ENCODE results near the gene BMPR1A.

DNA sequence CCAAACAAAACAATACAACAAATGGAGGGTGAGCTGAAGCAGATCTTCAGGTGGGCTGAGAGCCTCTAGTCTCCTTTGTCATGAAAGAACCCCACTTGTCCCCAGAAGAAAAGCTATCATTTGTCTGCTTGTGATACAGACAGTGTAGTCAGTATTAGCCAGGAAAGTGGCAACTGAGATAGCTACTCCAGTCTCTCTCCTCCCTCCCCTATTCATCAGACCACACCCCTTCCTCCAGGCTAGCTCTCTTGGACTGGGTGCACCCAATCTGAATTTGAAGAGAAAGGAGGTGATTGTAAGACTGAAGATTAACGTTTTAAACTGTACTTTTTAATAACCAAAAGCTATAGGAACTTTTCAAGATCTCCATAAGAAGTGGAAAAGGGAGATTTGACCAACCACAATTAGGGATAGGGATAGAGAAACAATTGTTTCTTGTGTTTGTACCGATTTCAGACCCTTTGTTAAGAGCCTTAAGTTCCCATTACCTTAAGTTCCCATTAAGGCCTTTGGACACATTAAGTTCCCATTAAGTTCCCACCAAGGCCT is 14.1 kb downstream of the BMPR1A start:
- TF ChIP-seq, protein P1, sequence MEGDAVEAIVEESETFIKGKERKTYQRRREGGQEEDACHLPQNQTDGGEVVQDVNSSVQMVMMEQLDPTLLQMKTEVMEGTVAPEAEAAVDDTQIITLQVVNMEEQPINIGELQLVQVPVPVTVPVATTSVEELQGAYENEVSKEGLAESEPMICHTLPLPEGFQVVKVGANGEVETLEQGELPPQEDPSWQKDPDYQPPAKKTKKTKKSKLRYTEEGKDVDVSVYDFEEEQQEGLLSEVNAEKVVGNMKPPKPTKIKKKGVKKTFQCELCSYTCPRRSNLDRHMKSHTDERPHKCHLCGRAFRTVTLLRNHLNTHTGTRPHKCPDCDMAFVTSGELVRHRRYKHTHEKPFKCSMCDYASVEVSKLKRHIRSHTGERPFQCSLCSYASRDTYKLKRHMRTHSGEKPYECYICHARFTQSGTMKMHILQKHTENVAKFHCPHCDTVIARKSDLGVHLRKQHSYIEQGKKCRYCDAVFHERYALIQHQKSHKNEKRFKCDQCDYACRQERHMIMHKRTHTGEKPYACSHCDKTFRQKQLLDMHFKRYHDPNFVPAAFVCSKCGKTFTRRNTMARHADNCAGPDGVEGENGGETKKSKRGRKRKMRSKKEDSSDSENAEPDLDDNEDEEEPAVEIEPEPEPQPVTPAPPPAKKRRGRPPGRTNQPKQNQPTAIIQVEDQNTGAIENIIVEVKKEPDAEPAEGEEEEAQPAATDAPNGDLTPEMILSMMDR (IDR thresholded peaks at IDR 0.05) = no peak
- no peak for TF ChIP-seq POLR2A (IDR thresholded peaks at IDR 0.05)

All from body of pancreas (tissue), 4 donors.